GM21515 (cell line): Measurements from ENCODE around the gene FUBP3.
"Not testable (repeated sequence)": the region's sequence is repeated elsewhere in the genome, so short reads cannot be mapped to it uniquely, and the experiment has no call there.

Source experiments
- ATAC-seq: cut with Tn5 transposase; IDR thresholded peaks from one replicate; pipeline ENCODE4 v1.9.1; 2021; ENCODE audit not compliant: unreplicated experiment

FUBP3 gene

DNA sequence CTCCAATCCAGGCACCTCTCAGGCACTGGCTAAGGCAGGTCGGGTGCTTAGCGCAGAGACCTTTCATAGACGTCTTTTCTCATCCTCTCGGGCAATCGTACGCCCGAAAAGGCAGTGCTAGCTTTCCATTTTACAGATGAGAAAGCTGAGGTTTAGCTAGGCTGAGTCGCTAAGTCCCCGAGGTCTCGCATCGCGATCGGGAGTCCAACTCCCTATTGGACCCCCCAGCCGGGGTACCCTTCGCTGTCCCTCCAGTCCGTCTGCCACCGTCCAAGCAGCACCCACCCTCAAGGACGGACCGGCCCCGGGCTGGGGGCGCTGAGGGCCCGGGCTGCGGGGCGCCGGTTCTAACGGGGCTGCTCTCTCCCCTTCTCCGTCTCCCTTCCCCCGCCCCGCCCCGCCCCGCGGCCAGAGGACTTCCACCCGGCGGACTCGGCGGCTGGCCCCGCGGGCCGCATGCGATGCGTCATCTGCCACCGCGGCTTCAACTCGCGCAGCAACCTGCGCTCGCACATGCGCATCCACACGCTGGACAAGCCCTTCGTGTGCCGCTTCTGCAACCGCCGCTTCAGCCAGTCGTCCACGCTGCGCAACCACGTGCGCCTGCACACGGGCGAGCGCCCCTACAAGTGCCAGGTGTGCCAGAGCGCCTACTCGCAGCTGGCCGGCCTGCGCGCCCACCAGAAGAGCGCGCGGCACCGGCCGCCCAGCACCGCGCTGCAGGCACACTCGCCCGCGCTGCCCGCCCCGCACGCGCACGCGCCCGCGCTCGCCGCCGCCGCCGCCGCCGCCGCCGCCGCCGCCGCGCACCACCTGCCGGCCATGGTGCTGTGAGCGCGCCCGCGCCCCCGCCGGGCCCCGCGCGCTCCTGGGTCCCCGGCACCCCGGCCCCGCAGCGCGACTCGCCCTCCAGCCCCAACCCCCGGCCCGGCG is 101.7 kb downstream of the FUBP3 start:
- ATAC-seq = no peak

DNA sequence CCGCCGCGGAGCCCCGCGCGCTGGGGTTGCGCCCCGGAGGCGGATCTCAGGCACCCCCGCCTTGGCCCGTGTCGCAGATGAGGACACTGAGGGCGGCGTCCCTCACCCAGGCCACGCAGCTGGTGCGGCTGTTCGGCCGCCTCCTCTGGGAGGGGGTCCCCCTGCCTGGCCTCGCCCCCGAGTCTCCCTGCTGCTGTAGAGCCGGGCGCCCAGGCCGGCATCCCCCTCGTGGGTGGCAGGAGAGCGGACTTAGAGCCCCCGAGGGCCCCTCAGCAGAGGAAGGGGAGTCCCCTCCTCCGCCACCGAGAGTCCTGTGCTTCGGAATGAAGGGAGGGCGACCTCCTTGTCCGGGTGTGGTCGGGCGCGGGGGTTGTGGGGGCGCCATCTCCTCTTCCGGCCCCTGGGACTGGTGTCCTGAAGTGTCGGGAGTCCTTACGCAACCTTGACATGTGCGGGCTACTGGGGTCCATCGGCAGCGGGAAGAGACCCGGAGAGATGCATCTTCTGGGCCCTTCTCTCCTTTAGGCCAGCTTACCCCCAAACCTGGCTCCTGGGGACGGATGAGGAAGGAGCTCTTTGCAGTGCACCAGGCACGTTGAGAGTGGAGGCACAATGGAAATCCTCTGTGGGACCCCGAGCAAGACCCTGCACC is 102.5 kb downstream of the FUBP3 start:
- ATAC-seq = no peak

DNA sequence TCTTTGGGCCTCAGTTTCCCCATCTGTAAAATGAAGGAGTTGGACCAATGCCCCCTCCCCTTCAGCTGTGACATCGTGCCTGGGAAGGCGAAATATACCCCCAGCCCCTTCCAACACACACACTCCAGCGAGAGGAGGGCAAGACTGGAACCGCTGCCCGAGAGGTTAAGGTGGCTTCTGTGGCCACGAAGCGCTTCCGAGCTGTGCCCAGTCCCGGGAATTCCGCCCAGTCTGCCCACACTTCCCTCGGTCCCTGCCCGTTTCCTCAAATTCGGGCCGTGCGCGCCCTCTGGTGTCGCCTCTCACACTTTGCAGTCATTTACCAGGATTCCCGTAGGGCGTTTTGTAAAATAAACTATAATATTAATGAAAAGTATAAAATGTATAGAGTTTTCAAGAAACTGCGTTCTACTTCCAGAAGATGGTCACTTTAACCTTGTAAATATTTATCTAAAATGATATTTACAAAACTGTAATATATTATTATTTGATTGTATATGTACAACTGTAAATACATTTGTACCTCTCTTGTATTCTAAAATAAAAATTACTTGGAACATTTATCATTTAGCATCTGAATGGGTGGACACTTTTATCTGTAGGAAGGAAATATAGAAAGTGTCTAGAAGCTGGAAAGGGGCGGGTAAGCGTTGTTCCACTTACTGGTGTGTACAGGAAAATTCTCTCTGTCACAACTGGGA is 103.2 kb downstream of the FUBP3 start:
- ATAC-seq = no peak

DNA sequence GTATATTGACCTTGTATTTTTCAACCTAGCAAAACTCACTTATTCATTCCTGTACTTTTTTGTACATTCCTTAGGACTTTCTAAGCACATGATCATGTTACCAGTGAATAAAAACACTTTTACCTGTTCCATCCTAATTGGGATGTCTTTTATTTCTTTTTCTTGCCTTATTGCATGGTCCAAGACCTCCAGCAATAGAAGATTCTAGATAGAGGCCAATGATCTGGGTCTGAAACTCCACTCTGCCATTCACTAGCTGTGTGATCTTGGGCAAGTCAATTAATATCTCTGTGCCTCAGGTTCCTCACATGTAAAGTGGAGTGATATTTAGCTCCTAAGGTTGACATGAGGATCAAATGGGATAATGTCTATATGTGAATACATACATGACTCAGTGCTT is 105.7 kb downstream of the FUBP3 start:
- no peak for ATAC-seq

DNA sequence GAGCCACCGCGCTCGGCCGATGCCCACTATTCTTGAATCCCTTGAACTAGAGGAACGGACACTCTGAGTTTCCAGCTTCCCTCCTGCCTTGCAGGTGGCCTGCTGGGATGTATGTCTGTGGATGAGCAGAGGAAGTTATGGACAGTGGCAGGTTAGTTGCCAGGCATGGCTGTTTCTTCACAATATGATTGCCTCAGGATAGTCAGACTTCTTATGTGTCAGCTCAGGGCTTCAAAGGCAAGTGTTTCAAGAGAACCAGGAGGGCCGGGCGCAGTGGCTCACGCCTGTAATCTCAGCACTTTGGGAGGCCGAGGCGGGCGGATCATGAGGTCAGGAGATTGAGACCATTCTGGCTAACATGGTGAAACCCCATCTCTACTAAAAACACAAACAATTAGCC is 106.6 kb downstream of the FUBP3 start:
- not testable (repeated sequence) for ATAC-seq

DNA sequence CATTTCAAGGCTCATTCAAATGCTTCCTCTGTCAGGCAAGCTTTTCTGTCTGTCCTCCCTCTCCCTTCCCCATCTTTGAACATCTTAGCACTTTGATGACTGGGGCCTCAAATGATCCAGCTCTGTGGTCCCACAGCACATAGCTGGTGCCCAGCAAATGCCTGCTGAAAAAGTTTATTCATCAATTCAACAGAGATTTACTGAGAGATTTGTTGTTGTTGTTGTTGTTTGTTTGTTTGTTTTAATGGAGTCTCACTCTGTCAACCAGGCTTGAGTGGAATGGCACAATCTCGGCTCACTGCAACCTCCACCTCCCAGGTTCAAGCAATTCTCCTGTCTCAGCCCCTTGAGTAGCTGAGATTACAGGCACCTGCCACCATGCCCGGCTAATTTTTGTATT is 108.2 kb downstream of the FUBP3 start:
- ATAC-seq = no peak
